Gastroesophageal sphincter (tissue), 4 donors: Measurements from ENCODE around the gene ATP2A3. TPM values are rescaled to one million over a fixed set of nuclear protein-coding genes. Genes with fewer than 3 reads are reported as not detected.

Experiments
- ATAC-seq: fragments of 150-250 bp; one replicate; pipeline ENCODE4 v1.9.1; 2016; ENCODE audit warnings: mild to moderate bottlenecking, moderate library complexity
- H3K27ac ChIP-seq, 4 donors: fragments of 200-600 bp; sonication (generic) in 3 of 4; 1 replicate in 3 of 4; 2 replicates in 1 of 4; pipeline ENCODE4 v1.5.1; 2016 to 2019
- H3K27me3 ChIP-seq: fragments of 200-600 bp; sonication (generic); one replicate; pipeline ENCODE4 v1.5.1; 2019
- H3K36me3 ChIP-seq, 2 donors: fragments of 200-600 bp; sonication (generic); one replicate each; pipeline ENCODE4 v1.5.1; 2019; ENCODE audit warnings: control low read depth in 1 of 2
- H3K4me1 ChIP-seq, 3 donors: fragments of 200-600 bp; sonication (generic); 1 replicate in 2 of 3; 2 replicates in 1 of 3; pipeline ENCODE4 v1.5.1; 2016 to 2019; ENCODE audit warnings: control low read depth in 2 of 3
- H3K4me3 ChIP-seq, 2 donors: fragments of 200-600 bp; sonication (generic); one replicate each; pipeline ENCODE4 v1.5.1; 2019; ENCODE audit warnings: mild to moderate bottlenecking in 1 of 2, moderate library complexity in 1 of 2
- H3K9me3 ChIP-seq, 3 donors: fragments of 200-600 bp; sonication (generic); one replicate each; pipeline ENCODE4 v1.5.1; 2017 to 2019; ENCODE audit warnings: control low read depth in 2 of 3
- CTCF ChIP-seq, 4 experiments: fragments of 200-600 bp in 2 of 4; fragments of 450-650 bp in 2 of 4; sonication (generic) in 1 of 4; IDR thresholded peaks; one replicate each; pipeline ENCODE4 v1.5.1; 2017 to 2019; ENCODE audit warnings: antibody characterized with exemption in 4 of 4, mild to moderate bottlenecking in 2 of 4, moderate library complexity in 2 of 4
- EP300 ChIP-seq: sonication (generic); formaldehyde crosslinking; IDR thresholded peaks from one replicate; pipeline ENCODE4 v1.6.1; 2017; ENCODE audit warnings: antibody characterized with exemption, mild to moderate bottlenecking
- POLR2A ChIP-seq, 2 donors: fragments of 450-650 bp; IDR thresholded peaks; one replicate each; pipeline ENCODE4 v1.6.1; 2017; ENCODE audit warnings: antibody characterized with exemption in 2 of 2, mild to moderate bottlenecking in 2 of 2, moderate library complexity in 1 of 2
- POLR2AphosphoS5 ChIP-seq: sonication (generic); formaldehyde crosslinking; IDR thresholded peaks from one replicate; pipeline ENCODE4 v1.6.1; 2017; ENCODE audit warnings: antibody characterized with exemption
- WGBS, 2 donors: methylation state at CpG; one replicate each; pipeline ENCODE4 v1.1.5; 2018; ENCODE audit warnings: low coverage in 1 of 2; 5-methylcytosine and 5-hydroxymethylcytosine counted together
- total RNA-seq, 4 donors: library from RNA; depleted of rRNA; stranded (reverse); fragments of >200 nt; gene quantifications; one replicate each; pipeline ENCODE4 v1.1.0, GENCODE V29; 2016

Gene ATP2A3
- total RNA-seq, 4 donors from 2014 or later: 5.9 to 35.9 (median 18.1) TPM

GRCh38 chr17:3977387-3977786, 13.2 kb upstream of the ATP2A3 start:
- H3K9me3 ChIP-seq: peaks cover 0 to 23% (median 0%) of the 10 kb centered on the region in 3 donors
- peak overlapping the region in 3 of 4 donors; percentile 48 to 65 (median 63) for H3K27ac ChIP-seq
- no peaks in the 10 kb centered on the region for H3K36me3 ChIP-seq
- no peak for ATAC-seq
- WGBS, 2 donors: 67% methylated on average over 3 of the region's 9 CpGs; no CpG with 5 or more reads in 1 of the 2 donors
- no peak overlapping the region for H3K4me3 ChIP-seq
- TF ChIP-seq POLR2AphosphoS5 (no peak), CTCF (IDR thresholded peaks at IDR 0.05) (no peak), EP300 (no peak), POLR2A (IDR thresholded peaks at IDR 0.05) (no peak)
- peaks cover 0 to 26% (median 9%) of the 10 kb centered on the region in 3 donors for H3K4me1 ChIP-seq
- peaks cover 7% of the 10 kb centered on the region for H3K27me3 ChIP-seq

- Histone ChIP-seq H3K36me3 (no peaks in the 10 kb centered on the region), H3K4me3 (no peak overlapping the region), H3K27me3 (peaks cover 9% of the 10 kb centered on the region), H3K4me1 (peaks cover 0 to 26% (median 9%) of the 10 kb centered on the region in 3 donors), H3K27ac (peak overlapping the region in 3 of 4 donors; percentile 48 to 65 (median 63)), H3K9me3 (peaks cover 0 to 23% (median 0%) of the 10 kb centered on the region in 3 donors)
- WGBS, 2 donors: 36% methylated on average over 3 of the region's 17 CpGs; no CpG with 5 or more reads in 1 of the 2 donors
- TF ChIP-seq POLR2AphosphoS5: no peak
- TF ChIP-seq CTCF (IDR thresholded peaks at IDR 0.05): no peak
- no peak for TF ChIP-seq EP300
- TF ChIP-seq POLR2A (IDR thresholded peaks at IDR 0.05): no peak
- peak; percentile 77 for ATAC-seq
Measured at GRCh38 chr17:3976675-3977171, 12.5 kb upstream of the ATP2A3 start.

DNA sequence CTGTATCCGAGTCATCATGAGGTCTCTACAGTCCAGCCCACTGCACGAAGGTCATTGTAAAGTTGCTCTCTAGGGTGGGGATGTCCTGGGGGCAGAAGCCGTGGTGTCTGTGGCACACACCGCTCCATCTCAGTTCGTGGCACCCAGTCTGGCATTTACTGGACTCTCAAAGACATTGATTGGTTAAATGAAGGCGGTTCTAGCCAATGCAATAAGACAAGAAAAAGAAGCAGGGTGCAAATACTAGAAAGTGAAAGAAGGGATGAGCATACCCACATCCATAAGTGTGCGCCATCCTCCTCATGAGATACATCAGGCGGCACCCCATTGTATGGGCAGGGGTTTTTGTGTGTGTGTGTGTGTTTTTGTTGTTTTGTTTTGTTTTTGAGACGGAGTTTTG, 10.7 kb upstream of the ATP2A3 start:
- WGBS, 2 donors: 80 to 99% methylated on average over 4 to 9 of the region's 9 CpGs
- peaks cover 9% of the 10 kb centered on the region for H3K27me3 ChIP-seq
- H3K27ac ChIP-seq: no peak overlapping the region
- TF ChIP-seq CTCF (IDR thresholded peaks at IDR 0.05): no peak
- TF ChIP-seq POLR2AphosphoS5: no peak
- no peak for TF ChIP-seq POLR2A (IDR thresholded peaks at IDR 0.05)
- TF ChIP-seq EP300: no peak
- no peak overlapping the region for H3K4me3 ChIP-seq
- H3K9me3 ChIP-seq: peaks cover 0 to 23% (median 0%) of the 10 kb centered on the region in 3 donors
- peaks cover 0 to 26% (median 9%) of the 10 kb centered on the region in 3 donors for H3K4me1 ChIP-seq
- H3K36me3 ChIP-seq: no peaks in the 10 kb centered on the region
- no peak for ATAC-seq

- Histone ChIP-seq H3K36me3 (no peaks in the 10 kb centered on the region), H3K4me3 (no peak overlapping the region), H3K27ac (no peak overlapping the region), H3K27me3 (peaks cover 9% of the 10 kb centered on the region), H3K9me3 (peaks cover 0 to 19% (median 0%) of the 10 kb centered on the region in 3 donors), H3K4me1 (peaks cover 0 to 26% (median 9%) of the 10 kb centered on the region in 3 donors)
- 74 to 79% methylated on average over 3 to 5 of the region's 15 CpGs for WGBS, 2 donors
- ATAC-seq: no peak
- no peak for TF ChIP-seq POLR2A (IDR thresholded peaks at IDR 0.05)
Measured at GRCh38 chr17:3974138-3974687, 10.0 kb upstream of the ATP2A3 start.

GRCh38 chr17:3973495-3974137, 9.4 kb upstream of the ATP2A3 start:
- no peak overlapping the region for H3K27ac ChIP-seq
- 88% methylated on average over 3 of the region's 10 CpGs; no CpG with 5 or more reads in 1 of the 2 donors for WGBS, 2 donors
- ATAC-seq: no peak
- H3K36me3 ChIP-seq: no peaks in the 10 kb centered on the region
- peaks cover 9% of the 10 kb centered on the region for H3K27me3 ChIP-seq
- H3K4me1 ChIP-seq: peaks cover 0 to 26% (median 9%) of the 10 kb centered on the region in 3 donors
- H3K9me3 ChIP-seq: peaks cover 0 to 13% (median 0%) of the 10 kb centered on the region in 3 donors
- TF ChIP-seq CTCF (IDR thresholded peaks at IDR 0.05) (no peak), POLR2AphosphoS5 (no peak)
- H3K4me3 ChIP-seq: no peak overlapping the region
